B cell (primary cell): ENCODE data around the gene PHTF2.

Experiments
- CTCF ChIP-seq: fragments of 200-600 bp; IDR thresholded peaks from one replicate; pipeline ENCODE4 v1.8.0; 2022; ENCODE audit warnings: antibody characterized with exemption, mild to moderate bottlenecking
- EZH2 ChIP-seq: IDR thresholded peaks from 2 replicates; pipeline ENCODE4 v1.6.1; 2012; ENCODE audit warnings: borderline replicate concordance, low read depth, mild to moderate bottlenecking, moderate library complexity, low read length; ENCODE audit not compliant: insufficient read depth, poor library complexity, severe bottlenecking

- TF ChIP-seq CTCF (no peak), EZH2 (no peak)
These were observed 9.9 kb downstream of the PHTF2 start for GRCh38 chr7:77808517-77808916.
